H1 (cell line): ENCODE data around the gene NDUFA6. TPM values are rescaled to one million over a fixed set of nuclear protein-coding genes. Genes with fewer than 3 reads are reported as not detected.

ENCODE experiments used
- ASH2L ChIP-seq: fragments of 200-600, 300-600 bp; sonication (generic); IDR thresholded peaks from one replicate; pipeline ENCODE4 v1.7.1; 2017; ENCODE audit warnings: low read length
- BCL11A ChIP-seq, 2 experiments: IDR thresholded peaks; one replicate each; pipeline ENCODE4 v1.6.1; 2011; ENCODE audit warnings: low read depth in 2 of 2, low read length in 2 of 2, mild to moderate bottlenecking in 2 of 2
- BRCA1 ChIP-seq: IDR thresholded peaks from 2 replicates; pipeline ENCODE4 v1.6.1; 2012; ENCODE audit warnings: low read depth, low read length, improper control_type of control experiment
- CBX5 ChIP-seq: fragments of 300-800, 300-1000 bp; sonication (generic); IDR thresholded peaks from 2 replicates; pipeline ENCODE4 v1.7.1; 2016; ENCODE audit warnings: antibody characterized with exemption, low read length, low read depth
- CHD2 ChIP-seq: IDR thresholded peaks from 2 replicates; pipeline ENCODE4 v1.6.1; 2012; ENCODE audit warnings: low read length, improper control_type of control experiment
- CTBP2 ChIP-seq: IDR thresholded peaks from 2 replicates; pipeline ENCODE4 v1.7.0; 2011; ENCODE audit warnings: borderline replicate concordance, mild to moderate bottlenecking, moderate library complexity, mixed read lengths, low read length; ENCODE audit not compliant: insufficient read depth, insufficient read length
- EZH2 ChIP-seq: fragments of 200-600 bp; sonication (generic); IDR thresholded peaks from 2 replicates; pipeline ENCODE4 v1.7.1; 2012; ENCODE audit warnings: low read depth, mild to moderate bottlenecking, moderate library complexity, low read length, inconsistent platforms; ENCODE audit not compliant: severe bottlenecking
- JUN ChIP-seq: IDR thresholded peaks from 2 replicates; pipeline ENCODE4 v1.6.1; 2011; ENCODE audit warnings: low read depth, mild to moderate bottlenecking, improper control_type of control experiment, low read length
- JUND ChIP-seq: IDR thresholded peaks from 2 replicates; pipeline ENCODE4 v1.6.1; 2011; ENCODE audit warnings: mild to moderate bottlenecking, improper control_type of control experiment, low read length
- KDM4A ChIP-seq: IDR thresholded peaks from one replicate; pipeline ENCODE4 v1.7.1; 2012; ENCODE audit warnings: low read depth, mild to moderate bottlenecking, moderate library complexity, low read length, inconsistent platforms; ENCODE audit not compliant: severe bottlenecking
- KDM5A ChIP-seq: fragments of 200-600 bp; IDR thresholded peaks from 2 replicates; pipeline ENCODE4 v1.7.1; 2012; ENCODE audit warnings: mild to moderate bottlenecking, low read length, inconsistent platforms, mixed read lengths
- PHF8 ChIP-seq: fragments of 200-600 bp; sonication (generic); conservative IDR thresholded peaks from 2 replicates; pipeline ENCODE4 v1.7.1; 2012; ENCODE audit warnings: low read depth, mild to moderate bottlenecking, inconsistent platforms, low read length, moderate library complexity
- POU5F1 ChIP-seq: IDR thresholded peaks from 2 replicates; pipeline ENCODE4 v1.6.1; 2011; ENCODE audit warnings: low read depth, mild to moderate bottlenecking, low read length, moderate library complexity
- RXRA ChIP-seq: IDR thresholded peaks from 2 replicates; pipeline ENCODE4 v1.6.1; 2011; ENCODE audit warnings: low read depth, mild to moderate bottlenecking, low read length, moderate library complexity; ENCODE audit not compliant: insufficient read depth
- SIN3A ChIP-seq, 2 experiments: IDR thresholded peaks in 1 of 2; conservative IDR thresholded peaks in 1 of 2; 2 replicates each; pipeline ENCODE4 v1.6.1; 2011 to 2012; ENCODE audit warnings: low read length in 2 of 2, improper control_type of control experiment in 1 of 2, low read depth in 1 of 2, mild to moderate bottlenecking in 1 of 2
- SP1 ChIP-seq: IDR thresholded peaks from 2 replicates; pipeline ENCODE4 v1.6.1; 2011; ENCODE audit warnings: low read depth, low read length
- SP4 ChIP-seq: IDR thresholded peaks from 2 replicates; pipeline ENCODE4 v1.6.1; 2012; ENCODE audit warnings: low read length, inconsistent platforms
- SRF ChIP-seq: IDR thresholded peaks from 2 replicates; pipeline ENCODE4 v1.6.1; 2011; ENCODE audit warnings: mild to moderate bottlenecking, low read depth, low read length, moderate library complexity
- TEAD4 ChIP-seq: IDR thresholded peaks from 2 replicates; pipeline ENCODE4 v1.6.1; 2012; ENCODE audit warnings: low read depth, low read length, inconsistent platforms, mixed read lengths
- ZNF274 ChIP-seq: IDR thresholded peaks from 2 replicates; pipeline ENCODE4 v1.7.0; 2012; ENCODE audit warnings: low read length, borderline replicate concordance; ENCODE audit errors: extremely low read depth
- polyA plus RNA-seq, 7 experiments: library from polyadenylated mRNA; depleted of rRNA in 3 of 7; stranded (reverse) in 5 of 7; unstranded in 2 of 7; fragments of >200 nt in 5 of 7; fragments of 200-250 nt in 2 of 7; gene quantifications; 1 replicate in 5 of 7; 2 replicates in 1 of 7; 4 replicates in 1 of 7; pipeline versions ENCODE4 v1.2.1 to v1.2.3, GENCODE V29; 2011 to 2013; ENCODE audit warnings: missing spikeins in 2 of 7, mixed read lengths in 2 of 7
- total RNA-seq: library from RNA; stranded (reverse); fragmentation: NEBNext Ultra II Directional; extraction: Animal tissue kit (Norgen Biotek cat#: 25700); gene quantifications from 2 replicates; pipeline ENCODE4 v1.2.1, GENCODE V29; 2021
- TF ChIP-seq, protein P1 (sequence below), 3 experiments: IDR thresholded peaks; 1 replicate in 2 of 3; 2 replicates in 1 of 3; pipeline versions ENCODE4 v1.5.1 to v1.6.1; 2011; ENCODE audit warnings: low read length in 3 of 3, mild to moderate bottlenecking in 3 of 3, inconsistent platforms in 2 of 3, low read depth in 1 of 3, moderate library complexity in 1 of 3; ENCODE audit not compliant: insufficient read depth in 1 of 3; ENCODE audit errors: control extremely low read depth in 1 of 3

Gene NDUFA6
- total and polyA plus RNA-seq, 2 of the 8 experiments (the other 6 are each of a cell fraction or from before 2014, with no cell fraction given) = 76.2 to 105 TPM

- no peak for TF ChIP-seq JUN
- peak; percentile 54; the same call in 1 of the 2 replicates for TF ChIP-seq SP1
- TF ChIP-seq SIN3A (conservative IDR thresholded peaks at IDR 0.05 in 1 of 2, IDR thresholded peaks at IDR 0.05 in 1 of 2; ENCODE audit: low read depth in 1 of 2, low read length in 2 of 2) = peak in 1 of 2 experiments; percentile 84; a peak in 1 of 4 replicates
- TF ChIP-seq KDM4A = peak; percentile 31
- no peak for TF ChIP-seq CBX5
- TF ChIP-seq BCL11A (IDR thresholded peaks at IDR 0.05; ENCODE audit: low read depth in 2 of 2, low read length in 2 of 2) = no peak
- peak; percentile 66 for TF ChIP-seq PHF8
- TF ChIP-seq, protein P1, sequence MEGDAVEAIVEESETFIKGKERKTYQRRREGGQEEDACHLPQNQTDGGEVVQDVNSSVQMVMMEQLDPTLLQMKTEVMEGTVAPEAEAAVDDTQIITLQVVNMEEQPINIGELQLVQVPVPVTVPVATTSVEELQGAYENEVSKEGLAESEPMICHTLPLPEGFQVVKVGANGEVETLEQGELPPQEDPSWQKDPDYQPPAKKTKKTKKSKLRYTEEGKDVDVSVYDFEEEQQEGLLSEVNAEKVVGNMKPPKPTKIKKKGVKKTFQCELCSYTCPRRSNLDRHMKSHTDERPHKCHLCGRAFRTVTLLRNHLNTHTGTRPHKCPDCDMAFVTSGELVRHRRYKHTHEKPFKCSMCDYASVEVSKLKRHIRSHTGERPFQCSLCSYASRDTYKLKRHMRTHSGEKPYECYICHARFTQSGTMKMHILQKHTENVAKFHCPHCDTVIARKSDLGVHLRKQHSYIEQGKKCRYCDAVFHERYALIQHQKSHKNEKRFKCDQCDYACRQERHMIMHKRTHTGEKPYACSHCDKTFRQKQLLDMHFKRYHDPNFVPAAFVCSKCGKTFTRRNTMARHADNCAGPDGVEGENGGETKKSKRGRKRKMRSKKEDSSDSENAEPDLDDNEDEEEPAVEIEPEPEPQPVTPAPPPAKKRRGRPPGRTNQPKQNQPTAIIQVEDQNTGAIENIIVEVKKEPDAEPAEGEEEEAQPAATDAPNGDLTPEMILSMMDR (IDR thresholded peaks at IDR 0.05; ENCODE audit: control extremely low read depth in 1 of 3, insufficient read depth in 1 of 3, low read depth in 1 of 3, low read length in 3 of 3) = no peak
- no peak for TF ChIP-seq RXRA
- TF ChIP-seq CTBP2 = no peak
- TF ChIP-seq SP4 = no peak
- TF ChIP-seq SRF = no peak
- no peak for TF ChIP-seq CHD2
- TF ChIP-seq EZH2 = peak; percentile 16
- no peak for TF ChIP-seq JUND
- TF ChIP-seq ASH2L = peak; percentile 54
- TF ChIP-seq ZNF274 = no peak
- TF ChIP-seq BRCA1 = no peak
- TF ChIP-seq POU5F1 = no peak
- TF ChIP-seq KDM5A = no peak
- TF ChIP-seq TEAD4 = no peak
Observed at GRCh38 chr22:42070517-42071422, 19.8 kb downstream of the NDUFA6 start, which contains the start of gene NAGA (continued).
